ENCODE data around the gene IRAK3.

The IRAK3 gene

GRCh38 chr12:66258011-66258410 is 69.0 kb downstream of the IRAK3 start:
- TF ChIP-seq EZH2phosphoT487 (conservative IDR thresholded peaks at IDR 0.05; ENCODE audit: low read length) (no peak), CTCF (IDR thresholded peaks at IDR 0.05; ENCODE audit: insufficient read depth, low read length, poor library complexity, severe bottlenecking) (no peak)
- Histone ChIP-seq H3K9ac (ENCODE audit: low read length) (no peak overlapping the region), H3K36me3 (ENCODE audit: low read length) (no peaks in the 10 kb centered on the region), H3K79me2 (ENCODE audit: insufficient read depth, low read length) (no peaks in the 10 kb centered on the region), H3K9me3 (ENCODE audit: insufficient read depth, low read length) (no peaks in the 10 kb centered on the region), H3K27ac (ENCODE audit: low read depth, low read length) (no peak overlapping the region), H2AFZ (ENCODE audit: low read depth, low read length, severe bottlenecking) (no peak overlapping the region), H3F3A (ENCODE audit: insufficient read depth) (no peaks in the 10 kb centered on the region), H4K20me1 (ENCODE audit: low read depth, low read length) (no peaks in the 10 kb centered on the region), H3K4me3 (ENCODE audit: insufficient read depth, low read length, poor library complexity, severe bottlenecking) (no peak overlapping the region), H3K27me3 (ENCODE audit: low read length) (no peaks in the 10 kb centered on the region), H3K4me2 (ENCODE audit: low read depth, low read length, poor library complexity, severe bottlenecking) (no peak overlapping the region), H3K9me2 (replicated peaks; ENCODE audit: insufficient read depth, low read length) (no peaks in the 10 kb centered on the region)

- H3K27ac ChIP-seq (ENCODE audit: low read depth, low read length) = no peak overlapping the region
- no peak for TF ChIP-seq EZH2phosphoT487 (conservative IDR thresholded peaks at IDR 0.05; ENCODE audit: low read length)
- TF ChIP-seq CTCF (IDR thresholded peaks at IDR 0.05; ENCODE audit: insufficient read depth, low read length, poor library complexity, severe bottlenecking) = no peak
- no peak overlapping the region for H3K9ac ChIP-seq (ENCODE audit: low read length)
- no peaks in the 10 kb centered on the region for H3K9me3 ChIP-seq (ENCODE audit: insufficient read depth, low read length)
- no peak overlapping the region for H2AFZ ChIP-seq (ENCODE audit: low read depth, low read length, severe bottlenecking)
- no peaks in the 10 kb centered on the region for H3K27me3 ChIP-seq (ENCODE audit: low read length)
- no peaks in the 10 kb centered on the region for H3F3A ChIP-seq (ENCODE audit: insufficient read depth)
- no peaks in the 10 kb centered on the region for H4K20me1 ChIP-seq (ENCODE audit: low read depth, low read length)
- H3K9me2 ChIP-seq (replicated peaks; ENCODE audit: insufficient read depth, low read length) = no peaks in the 10 kb centered on the region
- H3K79me2 ChIP-seq (ENCODE audit: insufficient read depth, low read length) = no peaks in the 10 kb centered on the region
- no peak overlapping the region for H3K4me2 ChIP-seq (ENCODE audit: low read depth, low read length, poor library complexity, severe bottlenecking)
- H3K4me3 ChIP-seq (ENCODE audit: insufficient read depth, low read length, poor library complexity, severe bottlenecking) = no peak overlapping the region
- no peaks in the 10 kb centered on the region for H3K36me3 ChIP-seq (ENCODE audit: low read length)
Measured at GRCh38 chr12:66262737-66263136, 73.7 kb downstream of the IRAK3 start.

- Histone ChIP-seq H3K4me3 (ENCODE audit: insufficient read depth, low read length, poor library complexity, severe bottlenecking) (no peak overlapping the region), H3K27me3 (ENCODE audit: low read length) (no peaks in the 10 kb centered on the region), H3K27ac (ENCODE audit: low read depth, low read length) (no peak overlapping the region), H3K36me3 (ENCODE audit: low read length) (no peaks in the 10 kb centered on the region), H3F3A (ENCODE audit: insufficient read depth) (no peaks in the 10 kb centered on the region), H3K9me2 (replicated peaks; ENCODE audit: insufficient read depth, low read length) (no peaks in the 10 kb centered on the region), H2AFZ (ENCODE audit: low read depth, low read length, severe bottlenecking) (no peak overlapping the region), H3K4me2 (ENCODE audit: low read depth, low read length, poor library complexity, severe bottlenecking) (no peak overlapping the region), H3K9me3 (ENCODE audit: insufficient read depth, low read length) (no peaks in the 10 kb centered on the region), H4K20me1 (ENCODE audit: low read depth, low read length) (no peaks in the 10 kb centered on the region), H3K79me2 (ENCODE audit: insufficient read depth, low read length) (no peaks in the 10 kb centered on the region), H3K9ac (ENCODE audit: low read length) (no peak overlapping the region)
- TF ChIP-seq CTCF (IDR thresholded peaks at IDR 0.05; ENCODE audit: insufficient read depth, low read length, poor library complexity, severe bottlenecking) (no peak), EZH2phosphoT487 (conservative IDR thresholded peaks at IDR 0.05; ENCODE audit: low read length) (no peak)
Measured at GRCh38 chr12:66268562-66268961, 79.5 kb downstream of the IRAK3 start.

Data from SU-DHL-6 (cell line).